G401 (cell line): ENCODE data around the gene NUP210L. TPM values are rescaled to one million over a fixed set of nuclear protein-coding genes. Genes with fewer than 3 reads are reported as not detected.
"Not testable (repeated sequence)": the region's sequence is repeated elsewhere in the genome, so short reads cannot be mapped to it uniquely, and the experiment has no call there.

Experiments used
- DNase-seq: peaks from one replicate; pipeline ENCODE4 v3.0.0-alpha.2; 2015; ENCODE audit warnings: low spot score
- in situ Hi-C: cut with HindIII; loops from 2 replicates; pipeline ENCODE4 v1.10.0; 2016; ENCODE audit warnings: low sequenced_read_pairs, mixed read lengths
- total RNA-seq: library from RNA; depleted of rRNA; stranded (reverse); fragments of >200 nt; shearing (Covaris generic); gene quantifications from 2 replicates; pipeline ENCODE4 v1.2.3, GENCODE V29; 2014

The NUP210L gene
- total RNA-seq, 1 experiment from 2014 or later: not detected

DNA sequence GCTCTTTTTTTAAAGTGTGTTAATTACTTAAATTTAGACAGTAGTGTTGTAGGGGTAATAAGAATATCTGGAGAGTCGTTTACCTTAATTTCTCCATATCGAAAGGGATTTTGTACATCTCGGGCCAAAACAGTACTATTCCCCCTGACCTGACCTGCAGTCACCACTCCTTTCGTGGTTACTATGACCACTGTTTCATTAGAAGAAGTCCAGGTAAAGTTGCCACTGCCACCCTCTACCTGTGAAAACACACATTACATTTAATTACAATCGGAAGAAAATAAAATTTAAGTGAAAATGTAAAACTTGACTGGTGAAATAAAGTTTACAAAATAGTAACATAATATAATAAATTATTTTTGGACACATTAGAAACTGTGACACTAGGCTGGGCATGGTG lies 37.2 kb downstream of the NUP210L start:
- in situ Hi-C loops: no loop called here

DNA sequence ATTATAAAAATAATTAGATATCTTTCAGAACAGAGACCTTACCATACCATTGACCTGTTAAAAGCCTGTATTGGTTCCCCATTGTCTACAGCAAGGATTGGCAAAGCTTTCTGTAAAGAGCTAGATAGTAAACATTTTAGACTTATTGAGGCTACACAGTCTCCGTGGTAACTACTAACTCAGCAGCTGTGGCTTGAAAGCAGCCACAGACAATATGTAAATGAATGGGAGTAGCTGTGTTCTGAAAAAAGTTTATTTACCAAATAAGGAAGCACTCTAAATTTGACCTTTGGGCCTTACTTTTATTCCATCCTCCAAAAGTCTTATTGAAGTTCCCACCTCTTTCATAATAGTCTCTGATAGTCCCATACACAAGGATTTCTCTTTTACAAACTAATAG lies 39.7 kb downstream of the NUP210L start:
- DNase-seq: no peak

More for the DNA sequence above, 37.2 kb downstream of the NUP210L start:
- no peak for DNase-seq

DNA sequence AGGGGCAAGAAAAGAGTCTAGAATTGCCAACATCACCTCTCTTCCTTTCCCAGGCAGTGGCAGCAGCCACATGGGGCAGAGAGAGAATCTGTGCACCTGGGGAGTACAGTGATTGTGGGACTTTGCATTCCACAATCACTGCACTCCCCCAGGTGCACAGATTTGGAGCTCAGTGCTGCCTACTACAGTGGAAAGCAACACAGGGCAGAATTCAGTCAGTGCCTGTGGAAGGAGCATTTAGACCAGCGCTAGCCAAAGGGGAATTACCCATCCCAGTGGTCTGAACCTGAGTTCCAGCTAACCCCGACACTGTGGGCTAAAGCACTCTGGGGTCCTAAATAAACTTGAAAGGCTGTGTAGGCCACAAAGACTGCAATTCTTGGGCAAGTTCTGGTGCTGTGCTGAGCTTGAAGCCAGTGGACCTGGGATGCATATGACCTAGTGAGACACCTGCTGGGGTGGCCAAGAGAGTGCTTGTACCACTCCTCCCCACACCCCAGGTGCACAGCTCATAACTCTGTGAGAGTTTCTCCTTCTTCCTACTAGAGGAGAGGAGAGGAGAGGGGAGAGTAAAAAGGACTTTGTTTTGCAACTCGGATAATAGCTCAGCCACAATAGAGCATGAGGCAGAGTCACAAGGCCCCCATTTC lies 50.3 kb downstream of the NUP210L start:
- DNase-seq: no peak
- in situ Hi-C loops: no loop called here

More for the DNA sequence above, 39.7 kb downstream of the NUP210L start:
- in situ Hi-C loops: no loop called here

DNA sequence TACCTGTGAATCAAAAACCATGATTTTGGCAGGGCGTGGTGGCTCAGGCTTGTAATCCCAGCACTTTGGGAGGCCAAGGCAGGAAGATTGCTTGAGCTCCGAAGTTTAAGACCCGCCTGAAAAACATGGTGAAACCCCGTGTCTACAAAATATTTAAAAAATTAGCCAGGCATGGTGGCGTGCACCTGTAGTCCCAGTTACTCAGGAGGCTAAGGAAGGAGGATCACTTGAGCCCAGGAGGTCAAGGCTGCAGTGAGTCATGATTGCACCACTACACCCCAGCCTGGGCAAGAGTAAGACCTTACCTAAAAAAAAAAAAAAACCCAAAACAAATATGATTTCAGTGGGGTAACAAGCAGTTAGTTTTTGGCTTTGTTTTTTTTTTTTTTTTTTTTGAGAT lies 54.7 kb downstream of the NUP210L start:
- in situ Hi-C loops: not testable (repeated sequence)

DNA sequence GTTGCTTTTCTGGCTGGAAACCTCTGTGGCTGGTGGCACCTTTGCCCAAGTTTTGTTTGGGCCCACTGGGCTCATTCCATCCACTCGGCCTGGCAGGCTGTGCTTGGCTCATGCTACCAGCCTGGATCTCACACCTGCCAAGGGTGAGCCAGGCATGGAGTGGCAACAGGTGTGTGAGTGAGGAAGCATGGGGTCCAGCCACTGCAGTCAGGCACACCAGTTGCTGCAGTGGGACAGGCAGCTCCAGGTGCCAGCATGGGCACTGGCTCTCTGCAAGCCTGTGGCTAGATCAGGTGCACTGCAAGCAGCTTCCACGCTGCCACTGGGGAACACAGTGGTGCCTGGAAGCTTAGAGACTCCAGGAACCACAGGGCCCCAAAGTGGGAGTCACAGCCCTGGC lies 57.0 kb downstream of the NUP210L start:
- in situ Hi-C loops: no loop called here
- DNase-seq: no peak

More for the DNA sequence above, 54.7 kb downstream of the NUP210L start:
- DNase-seq: not testable (repeated sequence)

DNA sequence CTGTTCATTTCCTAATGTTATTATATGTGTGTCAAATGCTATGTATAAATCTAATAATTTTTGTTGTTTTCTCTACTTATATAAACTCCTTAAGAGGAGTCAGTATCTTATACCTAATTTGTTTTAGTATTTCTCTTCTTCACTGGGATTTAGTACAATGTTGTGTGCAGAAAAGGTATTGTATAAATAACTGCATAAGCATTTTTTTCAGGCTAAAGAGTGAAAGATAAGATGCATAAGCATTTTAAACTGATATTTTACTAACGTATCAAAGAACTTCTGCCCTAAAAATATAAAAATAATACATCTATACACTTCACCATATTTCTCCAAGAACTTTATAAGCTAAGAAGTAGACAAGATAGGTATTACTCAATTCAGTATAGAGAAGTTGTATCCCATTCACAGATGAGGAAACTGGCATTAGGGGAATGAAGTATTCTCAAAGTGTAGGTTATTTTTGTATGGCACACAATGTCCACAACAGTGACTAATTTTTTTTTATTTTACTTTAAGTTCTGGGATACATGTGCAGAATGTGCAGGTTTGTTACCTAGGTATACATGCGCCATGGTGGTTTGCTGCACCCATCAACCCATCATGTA lies 59.3 kb downstream of the NUP210L start:
- in situ Hi-C loops: no loop called here
- DNase-seq: no peak

DNA sequence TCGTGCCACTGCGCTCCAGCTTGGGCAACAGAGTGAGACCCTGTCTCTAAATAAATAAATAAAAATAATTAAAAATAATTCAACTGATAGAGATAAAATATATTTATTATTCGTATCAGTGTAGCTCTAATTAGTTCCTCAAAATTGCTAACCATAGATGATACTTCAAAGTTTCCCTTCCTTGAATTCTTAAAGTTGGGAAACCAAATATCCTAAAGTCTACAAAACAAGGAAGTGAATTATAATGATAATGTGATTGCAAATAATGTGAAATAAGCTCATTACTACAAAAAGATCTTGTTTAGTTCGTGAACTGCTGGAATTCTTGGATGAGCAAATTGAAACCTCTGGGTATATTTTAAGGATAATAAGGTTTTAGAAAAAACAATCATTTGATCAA lies 60.5 kb downstream of the NUP210L start:
- DNase-seq: no peak
- in situ Hi-C loops: no loop called here

DNA sequence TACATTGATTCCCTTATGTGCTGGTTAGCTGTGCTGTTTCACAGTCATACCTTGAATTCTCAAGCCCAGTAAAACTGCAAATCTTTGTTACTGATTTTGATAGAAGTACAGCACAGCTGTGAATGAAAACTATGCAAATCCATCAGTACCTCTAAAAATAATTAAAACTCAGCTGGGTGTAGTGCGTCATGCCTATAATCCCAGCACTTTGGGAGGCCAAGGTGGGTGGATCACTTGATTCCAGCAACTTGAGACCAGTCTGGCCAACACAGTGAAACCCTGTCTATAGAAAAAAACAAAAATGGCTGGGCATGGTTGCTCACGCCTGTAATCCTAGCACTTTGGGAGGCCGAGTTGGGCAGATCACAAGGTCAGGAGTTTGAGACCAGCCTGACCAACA lies 61.2 kb downstream of the NUP210L start:
- in situ Hi-C loops: no loop called here
- no peak for DNase-seq

DNA sequence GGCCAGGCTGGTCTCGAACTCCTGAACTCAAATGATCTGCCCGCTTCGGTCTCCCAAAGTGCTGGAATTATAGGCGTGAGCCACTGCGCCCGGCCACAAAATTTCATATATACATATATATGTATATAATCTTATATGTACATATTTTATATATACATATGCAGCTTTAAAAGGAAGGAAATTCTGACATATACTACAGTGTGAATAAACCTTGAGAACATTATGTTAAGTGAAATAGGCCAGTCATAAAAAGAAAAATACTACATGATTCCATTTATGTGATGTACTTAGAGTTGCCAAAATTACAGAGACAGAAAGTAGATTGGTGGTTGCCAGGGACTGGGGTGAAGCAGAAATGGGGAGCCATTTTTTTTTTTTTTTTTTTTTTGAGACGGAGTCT lies 63.2 kb downstream of the NUP210L start:
- no peak for DNase-seq
- in situ Hi-C loops: no loop called here

DNA sequence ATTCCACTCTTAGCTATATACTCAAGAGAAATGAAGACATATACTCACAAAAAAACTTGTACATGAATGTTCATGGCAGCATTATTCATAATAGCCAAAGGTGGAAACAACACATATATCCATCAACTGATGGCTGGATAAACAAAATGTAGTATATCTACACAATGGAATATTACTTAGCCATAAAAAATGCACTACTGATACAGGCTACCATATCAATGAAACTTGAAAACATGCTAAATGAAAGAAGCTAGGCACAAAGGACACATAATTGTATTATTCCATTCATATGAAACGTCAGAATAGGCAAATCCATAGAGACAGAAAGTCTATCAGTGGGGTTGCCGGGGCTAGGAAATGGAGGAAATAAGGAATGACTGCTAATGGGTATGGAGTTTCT lies 67.3 kb downstream of the NUP210L start:
- in situ Hi-C loops: no loop called here
- no peak for DNase-seq

DNA sequence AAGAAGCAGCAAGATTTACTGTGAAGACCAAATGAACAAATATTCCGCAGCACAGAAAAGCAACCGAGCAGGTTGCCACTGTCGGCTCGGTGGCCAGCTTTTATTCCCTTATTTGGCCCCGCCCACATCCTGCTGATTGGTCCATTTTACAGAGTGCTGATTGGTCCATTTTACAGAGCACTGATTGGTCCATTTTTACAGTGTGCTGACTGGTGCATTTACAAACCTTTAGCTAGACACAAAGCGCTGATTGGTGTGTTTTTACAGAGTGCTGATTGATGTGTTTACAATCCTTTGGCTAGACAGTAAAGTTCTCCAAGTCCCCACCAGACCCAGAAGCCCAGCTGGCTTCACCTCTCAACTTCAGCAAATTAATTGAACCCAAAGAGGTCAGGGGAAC lies 71.8 kb downstream of the NUP210L start:
- in situ Hi-C loops: not testable (repeated sequence)

DNA sequence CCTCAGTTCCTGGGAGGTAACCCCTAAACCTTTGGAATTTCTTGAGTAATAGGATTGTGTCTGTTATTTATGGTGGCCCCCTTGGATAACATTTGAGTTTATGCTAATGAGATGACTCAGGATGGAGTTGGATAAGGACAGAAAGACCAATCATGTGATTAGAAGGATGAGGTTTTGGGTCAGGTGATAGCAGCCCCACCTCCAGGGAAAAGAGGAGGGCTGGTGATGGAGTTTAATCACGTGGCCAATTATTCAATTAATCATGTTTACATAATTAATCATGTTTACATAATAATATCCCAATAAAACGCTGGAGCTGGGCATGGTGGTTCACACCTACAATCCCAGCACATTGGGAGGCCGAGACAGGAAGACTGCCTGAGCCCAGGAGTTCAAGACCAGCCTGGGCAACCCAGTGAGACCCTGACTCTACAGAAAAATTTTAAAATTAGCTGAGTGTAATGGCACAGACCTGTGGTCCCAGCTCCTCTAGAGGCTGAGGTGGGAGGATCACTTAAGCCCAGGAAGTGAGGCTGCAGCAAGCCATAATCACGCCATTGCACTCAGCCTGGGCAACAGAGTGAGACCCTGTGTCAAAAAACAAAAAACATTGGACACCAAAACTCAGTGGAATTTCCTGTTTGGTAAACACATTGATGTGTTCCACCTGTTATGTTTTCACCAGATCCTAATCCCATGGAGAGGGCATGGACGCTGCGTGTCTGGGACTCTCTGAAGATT lies 73.3 kb downstream of the NUP210L start:
- DNase-seq: no peak
- in situ Hi-C loops: no loop called here

More for the DNA sequence above, 71.8 kb downstream of the NUP210L start:
- DNase-seq: not testable (repeated sequence)

DNA sequence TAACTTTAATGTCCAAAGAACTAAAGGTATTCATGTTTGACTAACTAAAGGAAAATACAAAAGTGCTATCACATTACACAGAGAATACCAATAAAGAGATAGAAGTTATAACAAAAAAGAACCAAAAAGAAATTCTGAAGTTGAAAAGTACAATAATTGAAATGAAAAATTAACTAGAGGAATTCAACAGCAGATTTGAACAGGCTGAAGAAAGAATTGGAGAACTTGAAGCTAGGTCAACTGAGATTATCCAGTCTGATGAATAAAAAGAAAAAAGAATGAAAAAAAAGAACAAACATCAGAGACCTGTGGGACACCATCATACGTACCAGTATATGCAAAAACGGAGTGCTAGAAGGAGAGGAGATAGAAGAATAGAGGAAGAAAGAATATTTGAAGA lies 78.5 kb downstream of the NUP210L start:
- in situ Hi-C loops: no loop called here

DNA sequence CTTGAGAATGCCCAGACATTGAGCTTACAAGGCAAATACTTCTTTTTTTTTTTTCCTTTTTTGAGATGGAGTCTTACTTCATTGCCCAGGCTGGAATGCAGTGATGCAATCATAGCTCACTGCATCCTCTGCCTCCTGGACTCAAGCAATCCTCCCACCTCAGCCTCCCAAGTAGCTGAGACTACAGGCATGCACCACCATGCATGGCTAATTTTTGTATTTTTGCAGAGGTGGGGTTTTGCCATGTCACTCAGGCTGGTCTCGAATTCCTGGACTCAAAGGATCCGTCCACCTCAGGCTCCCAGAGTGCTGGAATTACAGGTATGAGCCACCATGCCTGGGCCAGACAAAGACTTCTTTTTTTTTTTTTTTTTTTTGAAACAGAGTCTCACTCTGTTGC lies 79.1 kb downstream of the NUP210L start:
- no peak for DNase-seq
- in situ Hi-C loops: no loop called here

More for the DNA sequence above, 78.5 kb downstream of the NUP210L start:
- DNase-seq: no peak

DNA sequence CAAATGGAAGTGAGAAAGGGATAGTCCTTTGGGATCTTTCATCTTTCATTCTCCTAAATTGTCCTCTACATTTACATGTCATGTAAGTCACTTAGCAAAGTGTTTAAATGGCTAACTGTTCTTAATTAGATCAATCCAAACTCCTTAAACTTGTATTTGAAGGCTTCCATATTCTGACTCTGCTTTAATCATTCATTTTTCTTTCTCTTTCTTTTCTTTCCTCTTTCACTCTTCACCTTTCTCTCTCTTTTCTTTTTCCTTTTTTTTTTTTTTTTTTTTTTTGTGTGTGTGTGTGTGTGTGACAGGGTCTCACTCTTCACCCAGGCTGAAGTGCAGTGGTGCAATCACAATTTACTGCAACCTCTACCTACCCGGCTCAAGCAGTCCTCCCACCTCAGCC lies 92.6 kb downstream of the NUP210L start:
- in situ Hi-C loops: no loop called here
- DNase-seq: no peak

DNA sequence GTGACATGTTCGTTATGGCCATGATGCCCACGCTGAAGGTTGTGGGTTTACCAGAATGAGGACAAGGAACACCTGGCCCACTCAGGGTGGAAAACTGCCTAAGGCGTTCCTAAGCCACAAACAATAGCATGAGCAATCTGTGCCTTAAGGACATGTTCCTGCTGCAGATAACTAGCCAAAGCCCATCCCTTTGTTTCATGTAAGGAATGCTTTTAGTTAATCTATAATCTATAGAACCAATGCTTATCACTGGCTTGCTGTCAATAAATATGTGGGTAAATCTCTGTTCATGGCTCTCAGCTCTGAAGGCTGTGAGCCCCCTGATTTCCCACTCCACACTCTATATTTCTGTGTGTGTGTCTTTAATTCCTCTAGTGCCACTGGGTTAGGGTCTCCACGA lies 107.4 kb downstream of the NUP210L start:
- in situ Hi-C loops, DNase-seq: not testable (repeated sequence)

DNA sequence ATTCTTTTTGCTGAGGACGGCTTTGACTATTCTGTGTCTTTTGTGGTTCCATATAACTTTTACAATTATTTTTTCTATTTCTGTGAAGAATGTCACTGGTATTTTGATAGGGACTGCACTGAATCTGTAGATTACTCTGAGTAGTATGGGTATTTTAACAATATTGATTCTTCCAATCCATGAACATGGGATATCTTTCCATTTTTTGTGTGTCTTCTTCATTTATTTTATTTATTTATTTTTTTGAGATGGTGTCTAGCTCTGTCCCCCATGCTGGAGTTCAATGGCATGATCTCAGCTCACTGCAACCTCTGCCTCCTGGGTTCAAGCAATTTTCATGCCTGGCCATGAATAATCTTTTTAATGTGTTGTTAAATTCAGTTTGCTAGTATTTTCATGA lies 121.2 kb downstream of the NUP210L start:
- DNase-seq, in situ Hi-C loops: not testable (repeated sequence)

DNA sequence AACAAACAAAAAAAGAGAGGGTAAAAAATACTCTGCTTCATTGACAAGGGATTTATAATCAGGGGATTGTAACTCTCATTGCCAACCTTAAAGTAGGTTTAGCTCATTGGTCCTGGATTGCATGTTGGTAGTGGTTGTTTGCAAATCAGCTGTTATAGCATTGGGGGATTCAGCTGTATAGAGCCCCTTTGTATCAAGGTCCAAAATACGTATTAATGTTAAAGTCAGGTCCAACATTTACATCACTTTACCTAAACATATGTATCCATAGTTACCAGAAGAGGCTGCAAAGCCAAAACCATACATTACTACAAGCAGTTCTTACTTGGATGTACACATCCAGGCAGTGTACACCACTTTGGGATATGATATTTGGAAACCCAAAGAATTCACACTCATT lies 134.9 kb downstream of the NUP210L start:
- no peak for DNase-seq
- in situ Hi-C loops: no loop called here

DNA sequence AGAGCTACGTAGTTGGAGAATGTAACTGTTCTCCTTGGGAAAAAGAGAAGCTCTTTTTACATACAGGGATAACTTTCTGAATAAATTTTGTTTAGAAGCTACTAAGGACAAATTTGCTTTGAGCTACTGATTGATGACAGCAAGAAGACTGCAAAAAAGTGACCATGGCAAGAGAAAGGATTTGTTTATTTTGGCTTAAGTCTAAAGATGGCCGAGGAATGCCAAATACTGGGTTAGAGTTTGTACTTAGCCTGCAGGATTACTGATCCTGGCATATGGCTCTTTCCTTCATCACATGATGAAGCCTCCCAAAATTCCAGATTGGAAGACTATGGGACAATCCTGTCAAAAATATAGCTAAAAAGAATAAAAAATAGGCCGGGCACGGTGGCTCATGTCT lies 135.6 kb downstream of the NUP210L start:
- DNase-seq: no peak
- in situ Hi-C loops: no loop called here

DNA sequence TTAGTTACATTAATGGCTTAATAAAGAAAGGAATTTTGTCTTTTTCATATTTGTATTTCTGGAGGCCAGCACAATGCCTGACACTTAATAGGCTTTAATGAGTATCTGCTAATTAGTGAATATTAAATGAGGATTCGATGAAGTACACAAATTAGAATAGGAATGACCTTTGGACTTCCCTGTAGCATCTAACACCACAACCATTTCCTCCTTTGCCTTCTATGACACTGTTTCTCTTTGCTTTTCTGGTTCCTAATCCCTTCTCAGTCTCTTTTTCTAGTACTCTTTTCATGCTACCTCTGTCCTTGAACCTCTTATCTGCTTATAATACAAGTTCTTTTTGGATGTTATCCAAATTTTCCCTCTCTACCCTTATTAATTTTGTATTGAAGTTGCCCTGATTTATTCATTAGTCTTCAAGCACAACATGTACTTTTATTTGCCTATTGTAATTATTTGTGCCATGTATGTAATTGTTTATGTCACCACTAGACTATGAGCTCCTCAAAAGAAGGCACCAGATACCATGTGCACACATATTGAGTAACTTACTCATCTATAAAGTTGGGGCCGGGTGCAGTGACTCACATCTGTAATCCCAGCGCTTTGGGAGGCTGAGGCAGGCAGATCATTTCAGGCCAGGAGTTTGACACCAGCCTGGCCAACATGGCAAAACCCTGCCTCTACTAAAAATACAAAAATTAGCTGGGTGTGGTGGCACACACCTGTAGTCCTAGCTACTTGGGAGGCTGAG lies 140.5 kb downstream of the NUP210L start:
- in situ Hi-C loops: no loop called here
- no peak for DNase-seq
